BJ (cell line): ENCODE results near the gene CLSTN3. TPM values are rescaled to one million over a fixed set of nuclear protein-coding genes. Genes with fewer than 3 reads are reported as not detected.

Source experiments
- CTCF ChIA-PET: fragments of 350-600 bp; formaldehyde crosslinking; extraction: SDS; loops from one replicate; lab custom pipeline; 2021; ENCODE audit warnings: antibody characterized with exemption, inconsistent platforms; lab: Yijun Ruan, JAX
- POLR2A ChIA-PET: fragments of 300-600 bp; sonication (Branson Sonifier 250); formaldehyde crosslinking; extraction: SDS; loops from one replicate; lab custom pipeline; 2021; ENCODE audit warnings: antibody characterized with exemption; lab: Charles Lee
- DNase-seq: peaks from one replicate; pipeline ENCODE4 v3.0.0-alpha.2; 2011; ENCODE audit warnings: low read depth
- H3K27me3 ChIP-seq: 2 replicates; pipeline ENCODE4 v1.6.0; 2011; ENCODE audit warnings: low read length; ENCODE audit not compliant: control insufficient read depth, insufficient read depth
- H3K36me3 ChIP-seq: 2 replicates; pipeline ENCODE4 v1.5.1; 2011; ENCODE audit warnings: low read length; ENCODE audit not compliant: control insufficient read depth, insufficient read depth
- H3K4me3 ChIP-seq: 2 replicates; pipeline ENCODE4 v1.5.1; 2011; ENCODE audit warnings: low read depth, mild to moderate bottlenecking, control low read depth, low read length
- CTCF ChIP-seq: IDR thresholded peaks from 2 replicates; pipeline ENCODE4 v1.5.1; 2011; ENCODE audit warnings: low read depth, mild to moderate bottlenecking, control low read depth, inconsistent platforms, low read length, moderate library complexity; ENCODE audit not compliant: insufficient read depth
- polyA plus RNA-seq: library from polyadenylated mRNA; depleted of rRNA; stranded (reverse); fragments of >200 nt; gene quantifications from 2 replicates; pipeline ENCODE4 v1.2.3, GENCODE V29; 2011

Gene CLSTN3
- polyA plus RNA-seq, 1 experiment, result 19.2 TPM

GRCh38 chr12:7114008-7114407 is 16.2 kb upstream of the CLSTN3 start:
- no peak for TF ChIP-seq CTCF
- DNase-seq, result no peak
- H3K4me3 ChIP-seq, result no peak overlapping the region
- ChIA-PET CTCF (interaction anchor here (0.7 to 8.4 kb wide), 24 partner anchors 9 to 190 kb away, joined by 3 to 151 read pairs (median 5); partner anchors contain the start of genes C12orf57, C1S, CLSTN3 and RNU7-1), POLR2A (no interaction called here)
- H3K27me3 ChIP-seq, result no peaks in the 10 kb centered on the region
- peaks cover 10% of the 10 kb centered on the region for H3K36me3 ChIP-seq

- Histone ChIP-seq H3K36me3 (peaks cover 10% of the 10 kb centered on the region), H3K4me3 (no peak overlapping the region), H3K27me3 (no peaks in the 10 kb centered on the region)
- ChIA-PET POLR2A (no interaction called here), CTCF (interaction anchor here (1.6 to 8.4 kb wide), 3 partner anchors 56 to 170 kb away, joined by 4 to 151 read pairs (median 40); partner anchors contain the start of genes C12orf57, C1S and RNU7-1)
- DNase-seq, result no peak
- no peak for TF ChIP-seq CTCF
Observed at GRCh38 chr12:7114851-7115250, 15.3 kb upstream of the CLSTN3 start.

GRCh38 chr12:7116196-7116595 is 14.0 kb upstream of the CLSTN3 start:
- POLR2A ChIA-PET, result no interaction called here
- no peak for DNase-seq
- H3K36me3 ChIP-seq, result peaks cover 10% of the 10 kb centered on the region
- TF ChIP-seq CTCF, result no peak
- no peak overlapping the region for H3K4me3 ChIP-seq
- no peaks in the 10 kb centered on the region for H3K27me3 ChIP-seq
- CTCF ChIA-PET, result interaction anchor here (0.6 to 1.4 kb wide), 4 partner anchors 9 to 172 kb away, joined by 3 to 4 read pairs (median 4); partner anchors contain the start of genes C12orf57 and C1S

- peaks cover 10% of the 10 kb centered on the region for H3K36me3 ChIP-seq
- ChIA-PET CTCF (interaction anchor here (1.8 kb wide), 1 partner anchor 56 kb away, joined by 6 read pairs; the partner anchor contains the start of gene C1S), POLR2A (no interaction called here)
- H3K27me3 ChIP-seq, result no peaks in the 10 kb centered on the region
- H3K4me3 ChIP-seq, result no peak overlapping the region
- no peak for TF ChIP-seq CTCF
- DNase-seq, result no peak
Observed at GRCh38 chr12:7116916-7117315, 13.3 kb upstream of the CLSTN3 start.

- CTCF ChIA-PET, result interaction anchor here (1.8 to 5.3 kb wide), 3 partner anchors 9 to 173 kb away, joined by 5 to 29 read pairs (median 6); partner anchors contain the start of genes C1RL and C1S
- Histone ChIP-seq H3K36me3 (peaks cover 10% of the 10 kb centered on the region), H3K27me3 (no peaks in the 10 kb centered on the region), H3K4me3 (no peak overlapping the region)
- POLR2A ChIA-PET, result no interaction called here
- no peak for DNase-seq
- TF ChIP-seq CTCF, result no peak
Observed at GRCh38 chr12:7117670-7118069, 12.5 kb upstream of the CLSTN3 start.
